NCI-H748 treated with DMSO at 0.1 percent for 48 hours (cell line): ENCODE measurements around the gene FARS2.

Experiments used
- DNase-seq: peaks from one replicate; lab custom pipeline; 2025; lab: John Stamatoyannopoulos, UW

FARS2 gene

GRCh38 chr6:5584078-5584482 lies 322.8 kb downstream of the FARS2 start:
- DNase-seq = no peak

- DNase-seq = no peak
Measured at GRCh38 chr6:5587648-5588047, 326.3 kb downstream of the FARS2 start.

DNA sequence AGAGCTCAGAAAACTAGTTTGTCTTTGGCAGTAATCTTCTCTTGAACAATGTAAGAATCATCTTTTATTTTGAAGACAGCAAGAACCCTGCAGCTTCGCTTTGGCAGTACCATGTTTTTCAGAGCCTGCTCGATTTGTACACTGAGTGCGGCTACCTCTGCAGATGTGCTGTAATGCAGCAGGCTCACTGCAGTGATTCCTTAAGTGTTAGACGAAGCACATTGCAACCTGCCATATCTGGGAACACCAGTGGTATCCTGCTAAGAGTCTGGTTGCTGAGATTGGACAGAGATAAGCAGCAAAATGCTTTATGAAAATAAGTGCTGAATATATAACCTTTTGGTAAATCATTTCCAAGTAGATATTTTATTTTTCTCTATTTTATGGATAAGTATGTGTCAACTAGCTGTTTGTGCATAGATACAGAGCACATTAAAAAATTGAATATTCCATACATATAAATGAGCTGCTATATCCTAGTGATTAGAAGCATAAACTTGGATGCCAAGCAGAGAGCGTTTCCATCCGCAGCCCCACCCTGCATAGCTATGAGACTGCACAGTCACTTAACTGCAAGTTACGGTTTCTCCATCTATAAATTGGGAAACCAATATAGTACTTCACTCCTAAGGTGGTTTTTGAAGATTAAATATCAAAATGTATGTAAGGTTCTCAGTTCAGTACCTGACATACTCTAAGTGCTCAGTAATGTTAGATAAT lies 328.3 kb downstream of the FARS2 start:
- DNase-seq = no peak

DNA sequence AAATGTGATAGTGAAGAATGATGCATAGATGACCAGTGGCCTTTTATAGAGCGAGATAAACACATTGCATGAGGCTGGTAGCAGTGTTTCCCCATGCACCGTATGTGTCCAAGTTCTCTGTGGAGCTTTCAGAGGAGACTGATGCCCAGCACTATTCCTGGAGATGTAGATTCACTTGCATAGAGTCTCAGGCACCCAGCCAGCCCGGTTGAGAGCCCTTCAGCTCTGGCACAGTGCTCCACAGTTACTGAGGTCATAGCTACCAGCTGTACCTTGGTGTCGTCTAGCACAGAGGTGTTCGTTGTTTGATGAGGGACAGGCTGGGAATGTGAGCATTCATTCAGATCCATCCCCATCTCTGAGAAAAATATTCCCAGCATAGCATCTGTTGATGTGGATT lies 328.9 kb downstream of the FARS2 start:
- DNase-seq = no peak

DNA sequence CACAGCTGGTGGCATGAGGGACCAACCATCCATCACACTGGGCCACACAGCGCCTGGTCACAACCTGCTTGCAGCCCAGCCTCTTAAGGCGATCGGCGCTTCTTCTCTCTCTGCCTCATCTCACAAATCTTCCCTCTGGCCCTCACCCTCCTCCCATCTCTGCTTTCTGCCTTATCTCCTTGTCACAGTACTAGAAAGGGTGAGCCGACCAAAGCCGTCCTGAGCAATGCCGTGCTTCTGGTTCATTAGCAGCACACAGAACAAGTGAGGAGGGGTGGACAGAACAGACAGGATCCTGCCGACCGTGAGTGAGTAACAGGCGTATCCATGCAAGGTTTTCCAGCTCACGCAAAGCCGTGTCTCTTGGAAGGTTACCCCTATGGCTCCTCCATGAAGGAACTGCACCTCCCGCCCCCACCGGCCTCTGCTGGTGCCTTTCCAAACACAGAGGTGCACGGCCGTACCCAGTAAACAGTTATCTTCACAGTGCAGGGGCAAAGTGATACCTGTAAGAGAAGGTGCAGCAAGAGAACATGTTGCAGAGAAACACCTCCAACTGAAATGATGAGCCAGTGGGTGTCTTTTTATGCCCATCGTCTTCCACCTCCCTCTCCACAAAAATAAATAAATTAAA lies 331.7 kb downstream of the FARS2 start:
- no peak for DNase-seq

DNA sequence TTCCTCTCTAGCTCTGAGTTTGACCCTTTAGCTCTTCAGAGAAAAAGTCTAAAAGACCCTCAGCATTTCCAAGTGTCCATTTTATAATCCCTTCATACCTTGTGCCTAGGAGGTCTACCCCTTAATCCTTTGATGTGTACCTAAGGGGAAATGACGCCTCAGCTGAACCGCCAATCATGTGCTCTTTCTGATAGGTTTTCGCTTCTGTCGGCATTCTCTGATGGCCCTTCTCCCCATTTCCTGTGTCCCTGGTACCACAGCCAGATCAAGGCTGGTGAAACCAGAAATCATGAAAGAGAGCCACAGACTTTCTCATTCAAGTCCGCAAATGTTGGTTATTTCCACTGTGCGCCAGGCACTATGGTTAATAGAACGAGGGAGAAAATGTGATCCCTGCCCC lies 333.9 kb downstream of the FARS2 start:
- DNase-seq = no peak

DNA sequence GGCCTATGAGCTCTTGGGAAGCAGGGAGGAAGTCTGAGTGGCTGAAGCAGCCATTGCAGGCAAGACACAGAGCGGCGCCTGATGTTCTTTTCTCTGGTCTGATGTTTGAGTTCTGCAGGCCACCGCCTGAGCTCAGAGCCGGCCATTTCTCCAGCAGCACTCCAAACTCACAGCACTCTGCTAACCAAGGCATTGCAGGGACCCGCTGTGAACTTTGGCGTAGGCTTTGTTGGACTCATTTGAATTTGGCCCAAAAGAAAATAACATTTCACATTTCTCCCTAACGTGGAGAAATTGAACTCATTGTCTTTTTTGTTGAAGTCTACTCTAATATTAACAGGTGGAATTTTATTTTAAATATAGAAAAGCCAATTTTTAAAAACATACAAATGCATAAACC lies 336.1 kb downstream of the FARS2 start:
- no peak for DNase-seq

DNA sequence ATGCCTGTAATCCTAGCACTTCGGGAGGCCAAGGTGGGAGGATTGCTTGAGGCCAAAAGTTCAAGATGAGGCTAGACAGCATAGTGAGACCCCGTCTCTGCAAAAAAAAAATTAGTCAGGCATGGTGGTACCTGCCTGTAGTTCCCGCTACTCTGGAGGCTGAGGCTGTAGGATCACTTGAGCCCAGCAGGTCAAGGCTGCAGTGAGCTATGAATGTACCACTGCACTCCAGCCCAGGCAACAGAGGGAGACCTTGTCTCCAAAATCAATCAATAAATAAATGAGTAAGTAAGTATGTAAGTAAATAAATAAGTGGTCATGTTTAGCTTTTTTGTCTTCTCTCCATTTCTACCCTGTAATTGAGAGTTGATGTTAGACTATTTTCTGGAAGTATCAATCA lies 336.8 kb downstream of the FARS2 start:
- DNase-seq = no peak

DNA sequence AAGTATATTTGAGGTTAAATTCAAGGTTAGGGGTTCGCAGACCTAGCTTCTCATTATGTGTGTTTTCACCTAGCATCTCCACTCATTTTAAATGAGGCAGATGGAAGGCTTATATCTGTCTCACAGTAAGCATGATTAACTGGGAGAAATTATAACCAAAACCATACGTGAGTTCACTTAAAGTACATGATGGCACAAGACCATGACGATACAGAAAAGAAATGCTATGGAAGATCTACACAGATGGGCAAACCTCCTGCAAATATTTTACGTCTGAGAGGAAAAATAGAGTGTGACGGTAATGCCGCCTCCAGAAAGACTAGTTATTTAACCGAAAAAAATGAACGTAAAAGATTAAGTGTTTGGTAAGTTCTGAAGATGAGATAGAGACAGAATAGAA lies 337.8 kb downstream of the FARS2 start:
- DNase-seq = no peak

DNA sequence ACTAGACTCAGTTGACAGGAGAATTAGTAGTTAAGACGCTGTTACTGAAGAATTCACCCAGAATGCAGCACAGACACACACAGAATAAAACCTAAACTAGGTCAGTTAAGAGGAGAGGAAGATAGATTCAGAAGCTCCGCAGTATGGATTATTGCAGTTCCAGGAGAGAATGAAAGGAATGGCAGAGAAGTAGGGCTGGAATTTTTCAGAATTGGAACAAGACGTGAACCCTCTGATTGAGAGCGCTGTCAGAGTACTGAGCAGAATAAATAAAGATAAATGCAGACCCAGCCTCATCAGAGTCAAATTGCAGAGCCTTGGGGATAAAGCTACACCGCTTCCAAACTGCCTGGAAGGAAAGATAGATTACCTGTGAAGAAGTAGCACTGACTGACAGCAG lies 344.6 kb downstream of the FARS2 start:
- no peak for DNase-seq

- peak; percentile 67 for DNase-seq
Measured at GRCh38 chr6:5606546-5606945, 345.2 kb downstream of the FARS2 start.

DNA sequence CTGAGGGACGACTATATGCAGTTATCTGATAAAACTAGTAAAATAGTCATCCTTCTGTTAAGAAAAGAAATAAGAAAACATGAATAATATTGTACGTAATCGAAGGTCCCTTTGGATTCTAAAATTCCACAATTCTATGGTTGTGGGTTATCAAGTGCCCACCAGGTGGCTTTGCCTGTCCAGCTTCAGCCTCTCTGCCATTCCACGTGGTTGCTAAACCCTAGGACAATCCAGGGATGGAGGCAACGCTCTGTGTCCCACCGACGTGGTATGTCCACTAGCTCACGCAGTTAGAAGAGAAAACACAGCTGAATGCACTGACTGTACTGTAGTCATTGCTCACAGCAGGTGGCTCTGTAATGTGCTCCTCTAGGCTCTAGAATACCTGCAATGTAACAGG lies 349.3 kb downstream of the FARS2 start:
- DNase-seq = no peak

GRCh38 chr6:5617179-5617578 lies 355.9 kb downstream of the FARS2 start:
- no peak for DNase-seq

- no peak for DNase-seq
Measured at GRCh38 chr6:5619249-5619648, 357.9 kb downstream of the FARS2 start.

GRCh38 chr6:5622276-5623005 lies 361.1 kb downstream of the FARS2 start:
- no peak for DNase-seq

DNA sequence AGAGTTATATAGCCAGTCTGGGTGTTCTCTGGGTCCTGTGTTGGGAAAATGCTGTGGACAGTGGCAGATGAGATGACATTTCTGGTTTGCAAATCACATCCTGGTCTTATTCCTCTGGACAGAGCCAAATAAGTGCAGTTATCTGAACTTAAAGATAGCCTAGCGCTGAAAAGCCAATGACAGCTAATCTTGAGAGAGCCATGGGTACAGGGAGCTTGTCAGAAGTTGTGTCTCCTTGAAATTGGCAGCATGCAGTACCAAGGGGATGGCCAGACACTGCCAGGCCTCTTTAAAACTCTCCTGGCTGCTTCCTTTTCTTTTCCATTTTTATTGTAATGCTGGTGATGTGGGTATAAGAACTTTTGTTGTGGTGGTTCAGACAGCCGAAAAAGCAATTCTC lies 362.5 kb downstream of the FARS2 start:
- DNase-seq = no peak

GRCh38 chr6:5624256-5624655 lies 362.9 kb downstream of the FARS2 start:
- no peak for DNase-seq

DNA sequence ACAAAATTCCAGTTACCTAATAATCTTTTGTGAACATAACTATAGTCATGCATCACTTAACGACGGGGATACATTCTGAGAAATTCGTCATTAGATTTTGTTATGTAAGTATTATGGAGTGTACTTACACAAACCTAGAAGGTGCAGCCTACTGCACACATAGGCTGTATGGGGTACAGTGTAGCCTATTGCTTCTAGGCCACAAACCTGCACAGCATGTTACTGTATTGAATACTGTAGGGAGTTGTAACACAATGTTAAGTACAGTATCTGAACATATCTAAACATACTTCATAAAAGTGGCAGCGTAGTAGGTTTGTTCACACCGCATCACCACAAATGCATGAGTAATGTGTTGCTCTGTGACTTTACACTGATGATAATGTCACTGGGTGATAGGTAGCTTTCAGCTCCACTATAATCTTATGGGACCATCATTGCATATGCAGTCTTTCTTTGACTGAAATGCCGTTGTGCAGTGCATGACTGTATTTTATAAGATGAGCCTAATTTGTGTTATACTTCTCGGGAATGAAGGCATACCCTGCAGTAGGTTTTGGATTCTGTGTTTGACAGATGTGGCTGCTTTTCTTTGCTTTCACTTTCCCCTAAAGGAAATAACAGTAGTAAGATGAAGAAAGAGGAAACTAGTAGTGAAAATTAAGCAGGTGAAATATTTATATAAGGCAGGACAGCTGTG lies 365.6 kb downstream of the FARS2 start:
- DNase-seq = no peak

- DNase-seq = no peak
Measured at GRCh38 chr6:5630636-5631035, 369.3 kb downstream of the FARS2 start.

GRCh38 chr6:5632348-5632935 lies 371.1 kb downstream of the FARS2 start:
- DNase-seq = no peak

DNA sequence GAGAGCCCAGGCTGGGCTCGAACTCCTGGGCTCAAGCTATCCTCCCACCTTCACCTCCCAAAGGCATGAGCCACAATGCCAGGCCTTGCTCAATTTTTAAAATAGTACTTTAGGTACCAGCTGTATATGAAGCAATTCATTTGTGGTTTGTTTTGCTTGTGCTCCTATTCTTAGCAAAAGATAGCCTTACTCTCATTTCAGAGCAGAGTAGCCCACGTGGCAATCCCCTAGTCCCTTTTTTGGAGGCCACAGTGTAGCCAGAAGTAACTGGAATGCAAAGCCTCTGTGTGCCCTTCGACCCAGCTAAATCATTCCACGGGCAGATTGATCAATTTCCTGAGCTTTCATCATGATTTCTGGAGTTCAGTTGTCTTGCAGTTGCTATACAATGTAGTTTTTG lies 373.2 kb downstream of the FARS2 start:
- DNase-seq = no peak
